Right lobe of liver (tissue), 6 donors: ENCODE results near the gene GRM8. TPM values are rescaled to one million over a fixed set of nuclear protein-coding genes. Genes with fewer than 3 reads are reported as not detected.
A peak's percentile ranks its signal among the peaks of the same experiment; 100 is the strongest.
"Not testable (repeated sequence)": the region's sequence is repeated elsewhere in the genome, so short reads cannot be mapped to it uniquely, and the experiment has no call there.

Source experiments
- ATAC-seq, 4 donors: fragments of 200-7000 bp; cut with Tn5 transposase; one replicate each; pipeline ENCODE4 v1.9.1; 2020; ENCODE audit warnings: mild to moderate bottlenecking in 4 of 4, moderate library complexity in 4 of 4
- DNase-seq, 3 donors: peaks; one replicate each; pipeline ENCODE4 v3.0.0-alpha.2; 2020
- H3K27ac ChIP-seq, 3 donors: fragments of 200-600 bp; one replicate each; pipeline ENCODE4 v1.8.0; 2022
- H3K27me3 ChIP-seq, 2 donors: fragments of 200-600 bp; one replicate each; pipeline ENCODE4 v1.8.0; 2022
- H3K36me3 ChIP-seq, 4 donors: fragments of 200-600 bp; sonication (generic) in 1 of 4; one replicate each; pipeline versions ENCODE4 v1.5.1 to v1.8.0; 2017 to 2022; ENCODE audit warnings: control low read depth in 1 of 4
- H3K4me1 ChIP-seq, 4 donors: fragments of 200-600 bp; sonication (generic) in 1 of 4; one replicate each; pipeline versions ENCODE4 v1.5.1 to v1.8.0; 2017 to 2022; ENCODE audit warnings: control low read depth in 1 of 4
- H3K4me3 ChIP-seq, 3 donors: fragments of 200-600 bp; one replicate each; pipeline ENCODE4 v1.8.0; 2022
- H3K9me3 ChIP-seq, 4 donors: fragments of 200-600 bp; sonication (generic) in 1 of 4; one replicate each; pipeline versions ENCODE4 v1.5.1 to v1.8.0; 2017 to 2022; ENCODE audit warnings: control low read depth in 1 of 4
- POLR2A ChIP-seq: fragments of 450-650 bp; IDR thresholded peaks from one replicate; pipeline ENCODE4 v1.6.1; 2017; ENCODE audit warnings: antibody characterized with exemption, mild to moderate bottlenecking
- WGBS: methylation state at CpG from one replicate; pipeline ENCODE4 v1.1.6; 2018; ENCODE audit warnings: low coverage, low lambda C conversion rate; ENCODE audit not compliant: insufficient coverage; ENCODE audit errors: missing lambda C conversion rate; 5-methylcytosine and 5-hydroxymethylcytosine counted together
- intact Hi-C, 2 donors: fragments of 100-400 bp; cut with DNase I; formaldehyde crosslinking; loops; one replicate each; pipeline versions ENCODE4 v1.11.2 to v1.14.1; 2022
- total RNA-seq, 6 experiments: library from RNA; depleted of rRNA in 2 of 6; stranded (reverse); fragments of >200 nt in 2 of 6; fragmentation: NEBNext Ultra II Directional in 3 of 6; extraction: Animal tissue kit (Norgen Biotek cat#: 25700) in 3 of 6; gene quantifications; one replicate each; pipeline versions ENCODE4 v1.1.0 to v1.2.4, GENCODE V29; 2016 to 2023
- TF ChIP-seq, protein P1 (sequence below), 4 donors: fragments of 200-600 bp in 3 of 4; fragments of 450-650 bp in 1 of 4; IDR thresholded peaks; one replicate each; pipeline versions ENCODE4 v1.5.1 to v1.8.0; 2016 to 2022; ENCODE audit warnings: antibody characterized with exemption in 4 of 4, mild to moderate bottlenecking in 2 of 4
- donor health status: DM: no; HTN: yes; CAD: no.
- donor health status: DM: no; HTN: no; CAD: no.
- donor health status: DM: no; HTN: no; CAD: no.
- donor health status: DM: no; HTN: yes; CAD: no.
- donor health status: DM: no; HTN: yes; CAD: no.

GRM8 gene
- total RNA-seq, 6 experiments from 2014 or later, result 0.12 to 8.4 (median 2.7) TPM

DNA sequence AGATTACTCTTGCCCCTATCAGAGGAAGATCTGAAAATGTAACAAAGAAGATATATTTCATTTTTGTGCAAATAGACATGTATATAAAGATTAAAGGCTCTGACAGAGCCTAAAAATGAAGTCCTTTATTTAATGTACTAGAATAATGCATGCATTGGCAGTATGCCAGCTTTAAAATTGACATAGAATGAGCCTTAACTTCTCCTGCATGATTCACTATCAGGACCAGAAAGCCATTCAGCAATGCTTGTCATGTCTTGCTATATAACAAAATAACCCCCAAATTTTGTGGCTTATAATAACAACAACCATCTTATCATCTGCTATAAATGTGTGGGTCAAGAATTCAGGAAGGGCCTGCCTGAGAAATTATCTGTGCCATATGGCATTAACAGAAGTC is 411.9 kb downstream of the GRM8 start:
- ATAC-seq, result no peak
- Histone ChIP-seq H3K36me3 (no peaks in the 10 kb centered on the region), H3K4me3 (no peak overlapping the region), H3K27me3 (no peaks in the 10 kb centered on the region), H3K9me3 (no peaks in the 10 kb centered on the region), H3K4me1 (no peaks in the 10 kb centered on the region), H3K27ac (no peak overlapping the region)
- TF ChIP-seq POLR2A, result no peak
- TF ChIP-seq, protein P1, sequence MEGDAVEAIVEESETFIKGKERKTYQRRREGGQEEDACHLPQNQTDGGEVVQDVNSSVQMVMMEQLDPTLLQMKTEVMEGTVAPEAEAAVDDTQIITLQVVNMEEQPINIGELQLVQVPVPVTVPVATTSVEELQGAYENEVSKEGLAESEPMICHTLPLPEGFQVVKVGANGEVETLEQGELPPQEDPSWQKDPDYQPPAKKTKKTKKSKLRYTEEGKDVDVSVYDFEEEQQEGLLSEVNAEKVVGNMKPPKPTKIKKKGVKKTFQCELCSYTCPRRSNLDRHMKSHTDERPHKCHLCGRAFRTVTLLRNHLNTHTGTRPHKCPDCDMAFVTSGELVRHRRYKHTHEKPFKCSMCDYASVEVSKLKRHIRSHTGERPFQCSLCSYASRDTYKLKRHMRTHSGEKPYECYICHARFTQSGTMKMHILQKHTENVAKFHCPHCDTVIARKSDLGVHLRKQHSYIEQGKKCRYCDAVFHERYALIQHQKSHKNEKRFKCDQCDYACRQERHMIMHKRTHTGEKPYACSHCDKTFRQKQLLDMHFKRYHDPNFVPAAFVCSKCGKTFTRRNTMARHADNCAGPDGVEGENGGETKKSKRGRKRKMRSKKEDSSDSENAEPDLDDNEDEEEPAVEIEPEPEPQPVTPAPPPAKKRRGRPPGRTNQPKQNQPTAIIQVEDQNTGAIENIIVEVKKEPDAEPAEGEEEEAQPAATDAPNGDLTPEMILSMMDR (IDR thresholded peaks at IDR 0.05), result no peak
- intact Hi-C loops, result no loop called here
- DNase-seq, result no peak

DNA sequence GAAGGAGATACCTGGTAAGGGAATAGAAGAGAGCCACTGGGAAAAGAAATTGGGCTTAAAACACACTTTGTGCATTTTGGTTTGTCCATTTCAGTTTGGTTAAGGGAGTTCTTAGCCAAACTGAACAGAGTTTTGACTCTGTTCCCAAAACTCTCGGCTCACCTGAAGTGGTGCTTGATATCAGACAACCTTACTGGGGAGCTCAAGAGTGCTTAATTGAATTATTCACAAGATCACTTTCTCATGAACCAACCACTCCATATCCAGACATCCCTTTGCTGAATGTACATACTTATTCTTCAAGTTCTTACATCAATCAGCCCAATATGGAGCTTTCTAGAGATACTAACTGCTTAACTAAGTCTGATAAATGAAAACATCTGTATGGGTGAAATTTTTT is 413.1 kb downstream of the GRM8 start:
- Histone ChIP-seq H3K27me3 (no peaks in the 10 kb centered on the region), H3K4me3 (no peak overlapping the region), H3K9me3 (no peaks in the 10 kb centered on the region), H3K4me1 (no peaks in the 10 kb centered on the region), H3K36me3 (no peaks in the 10 kb centered on the region), H3K27ac (no peak overlapping the region)
- TF ChIP-seq, protein P1 (IDR thresholded peaks at IDR 0.05), result no peak
- intact Hi-C loops, result no loop called here
- WGBS, result 83% methylated on average over 1 of the region's 1 CpG
- no peak for ATAC-seq
- DNase-seq, result no peak

DNA sequence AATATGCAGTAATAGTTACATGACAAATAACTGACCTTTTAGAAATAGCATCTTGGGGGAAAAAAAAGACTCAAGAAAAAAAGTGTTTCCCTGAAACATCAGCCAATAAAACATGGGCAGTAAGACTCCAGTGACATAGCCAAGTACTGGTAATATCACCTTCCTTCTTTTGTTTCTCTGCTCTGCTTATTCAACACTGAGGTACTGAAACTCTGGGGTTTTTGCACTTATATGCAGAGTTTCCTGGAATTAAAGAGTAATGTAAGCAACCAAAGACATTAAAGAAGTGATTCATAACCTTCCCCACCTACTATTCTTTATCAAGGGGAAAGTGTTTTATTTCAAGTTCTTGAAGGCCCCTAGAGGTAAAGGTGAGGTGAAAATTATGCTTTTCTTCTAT is 414.5 kb downstream of the GRM8 start:
- DNase-seq (no peak), ATAC-seq (no peak)
- Histone ChIP-seq H3K27ac (no peak overlapping the region), H3K9me3 (no peaks in the 10 kb centered on the region), H3K4me1 (no peaks in the 10 kb centered on the region), H3K4me3 (no peak overlapping the region), H3K27me3 (no peaks in the 10 kb centered on the region), H3K36me3 (no peaks in the 10 kb centered on the region)
- no peak for TF ChIP-seq POLR2A
- TF ChIP-seq, protein P1 (IDR thresholded peaks at IDR 0.05), result no peak
- intact Hi-C loops, result no loop called here

DNA sequence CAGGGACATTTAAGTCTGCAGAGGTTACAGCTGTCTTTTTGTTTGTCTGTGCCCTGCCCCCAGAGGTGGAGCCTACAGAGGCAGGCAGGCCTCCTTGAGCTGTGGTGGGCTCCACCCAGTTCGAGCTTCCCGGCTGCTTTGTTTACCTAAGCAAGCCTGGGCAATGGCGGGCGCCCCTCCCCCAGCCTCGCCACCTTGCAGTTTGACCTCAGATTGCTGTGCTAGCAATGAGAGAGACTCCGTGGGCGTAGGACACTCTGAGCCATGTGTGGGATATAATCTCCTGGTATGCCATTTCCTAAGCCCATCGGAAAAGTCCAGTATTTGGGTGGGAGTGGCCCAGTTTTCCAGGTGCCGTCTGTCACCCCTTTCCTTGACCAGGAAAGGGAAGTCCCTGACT is 421.5 kb downstream of the GRM8 start:
- not testable (repeated sequence) for ATAC-seq

DNA sequence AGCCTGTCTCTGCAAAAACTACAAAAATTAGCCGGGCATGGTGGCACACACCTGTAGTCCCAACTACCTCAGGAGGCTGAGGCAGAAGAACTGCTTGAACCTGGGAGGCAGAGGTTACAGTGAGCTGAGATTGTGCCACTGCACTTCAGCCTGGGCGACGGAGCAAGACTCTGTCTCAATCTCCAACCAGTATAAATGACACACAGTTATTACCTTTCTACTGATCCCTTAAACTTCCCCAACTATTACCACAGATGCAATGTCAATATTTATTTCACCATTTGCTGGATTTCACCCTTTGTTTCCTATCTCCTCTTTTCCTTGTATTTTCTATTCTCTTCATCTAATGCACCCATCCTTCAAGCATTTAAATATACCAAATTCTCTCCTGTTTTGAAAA is 431.8 kb downstream of the GRM8 start:
- no peaks in the 10 kb centered on the region for H3K4me1 ChIP-seq
- H3K9me3 ChIP-seq, result no peaks in the 10 kb centered on the region
- no peaks in the 10 kb centered on the region for H3K36me3 ChIP-seq
- intact Hi-C loops, result no loop called here
- no peak for TF ChIP-seq POLR2A
- TF ChIP-seq, protein P1 (IDR thresholded peaks at IDR 0.05), result no peak
- no peak overlapping the region for H3K4me3 ChIP-seq
- peak in 1 of 4 donors; percentile 60 for ATAC-seq
- WGBS, result 80% methylated on average over 1 of the region's 3 CpGs
- H3K27me3 ChIP-seq, result no peaks in the 10 kb centered on the region
- no peak overlapping the region for H3K27ac ChIP-seq
- no peak for DNase-seq

More for the DNA sequence above, 421.5 kb downstream of the GRM8 start:
- H3K27ac ChIP-seq, H3K27me3 ChIP-seq, DNase-seq, H3K36me3 ChIP-seq, H3K9me3 ChIP-seq, H3K4me1 ChIP-seq, H3K4me3 ChIP-seq, intact Hi-C loops: not testable (repeated sequence)
- WGBS, result 30% methylated on average over 4 of the region's 9 CpGs
